OCI-M2 (cell line): ENCODE results near the gene TRAF3IP3.

Experiments used
- DNase-seq: peaks from one replicate; lab custom pipeline; 2025; ENCODE audit not compliant: unreplicated experiment; lab: John Stamatoyannopoulos, UW

Gene TRAF3IP3

GRCh38 chr1:209755926-209756614 is at the start of gene TRAF3IP3:
Gene TRAF3IP3, plus strand, starts transcription at chr1:209756053. Its CDS starts 3,987 bp downstream, at chr1:209760040.
- no peak for DNase-seq

- DNase-seq, result no peak
Measured at GRCh38 chr1:209706622-209707021, 49.2 kb upstream of the TRAF3IP3 start.

- no peak for DNase-seq
Measured at GRCh38 chr1:209707308-209707707, 48.5 kb upstream of the TRAF3IP3 start.

GRCh38 chr1:209708297-209708696 is 47.6 kb upstream of the TRAF3IP3 start:
- no peak for DNase-seq

GRCh38 chr1:209710093-209710492 is 45.8 kb upstream of the TRAF3IP3 start:
- DNase-seq, result no peak

- DNase-seq, result no peak
Measured at GRCh38 chr1:209710847-209711246, 45.0 kb upstream of the TRAF3IP3 start.

- DNase-seq, result no peak
Measured at GRCh38 chr1:209714338-209714737, 41.5 kb upstream of the TRAF3IP3 start.

GRCh38 chr1:209715314-209715713 is 40.5 kb upstream of the TRAF3IP3 start:
- no peak for DNase-seq

GRCh38 chr1:209717818-209718217 is 38.0 kb upstream of the TRAF3IP3 start:
- DNase-seq, result no peak

- no peak for DNase-seq
Measured at GRCh38 chr1:209720326-209720725, 35.5 kb upstream of the TRAF3IP3 start.

GRCh38 chr1:209720826-209721225 is 35.0 kb upstream of the TRAF3IP3 start:
- DNase-seq, result no peak

- DNase-seq, result no peak
Measured at GRCh38 chr1:209721323-209721722, 34.5 kb upstream of the TRAF3IP3 start.

GRCh38 chr1:209723265-209723664 is 32.6 kb upstream of the TRAF3IP3 start:
- DNase-seq, result no peak

GRCh38 chr1:209723756-209724693 is 31.8 kb upstream of the TRAF3IP3 start:
- DNase-seq, result no peak

- DNase-seq, result no peak
Measured at GRCh38 chr1:209727286-209727685, 28.6 kb upstream of the TRAF3IP3 start.

- DNase-seq, result no peak
Measured at GRCh38 chr1:209727785-209728184, 28.1 kb upstream of the TRAF3IP3 start.

GRCh38 chr1:209728466-209728865 is 27.4 kb upstream of the TRAF3IP3 start:
- no peak for DNase-seq

- no peak for DNase-seq
Measured at GRCh38 chr1:209729436-209729835, 26.4 kb upstream of the TRAF3IP3 start.

- no peak for DNase-seq
Measured at GRCh38 chr1:209732725-209733124, 23.1 kb upstream of the TRAF3IP3 start.

- no peak for DNase-seq
Measured at GRCh38 chr1:209733409-209734192, 22.3 kb upstream of the TRAF3IP3 start.

- no peak for DNase-seq
Measured at GRCh38 chr1:209736490-209737117, 19.2 kb upstream of the TRAF3IP3 start.
